Measurements from ENCODE around the gene ZNF282.

- TF ChIP-seq, protein P1, sequence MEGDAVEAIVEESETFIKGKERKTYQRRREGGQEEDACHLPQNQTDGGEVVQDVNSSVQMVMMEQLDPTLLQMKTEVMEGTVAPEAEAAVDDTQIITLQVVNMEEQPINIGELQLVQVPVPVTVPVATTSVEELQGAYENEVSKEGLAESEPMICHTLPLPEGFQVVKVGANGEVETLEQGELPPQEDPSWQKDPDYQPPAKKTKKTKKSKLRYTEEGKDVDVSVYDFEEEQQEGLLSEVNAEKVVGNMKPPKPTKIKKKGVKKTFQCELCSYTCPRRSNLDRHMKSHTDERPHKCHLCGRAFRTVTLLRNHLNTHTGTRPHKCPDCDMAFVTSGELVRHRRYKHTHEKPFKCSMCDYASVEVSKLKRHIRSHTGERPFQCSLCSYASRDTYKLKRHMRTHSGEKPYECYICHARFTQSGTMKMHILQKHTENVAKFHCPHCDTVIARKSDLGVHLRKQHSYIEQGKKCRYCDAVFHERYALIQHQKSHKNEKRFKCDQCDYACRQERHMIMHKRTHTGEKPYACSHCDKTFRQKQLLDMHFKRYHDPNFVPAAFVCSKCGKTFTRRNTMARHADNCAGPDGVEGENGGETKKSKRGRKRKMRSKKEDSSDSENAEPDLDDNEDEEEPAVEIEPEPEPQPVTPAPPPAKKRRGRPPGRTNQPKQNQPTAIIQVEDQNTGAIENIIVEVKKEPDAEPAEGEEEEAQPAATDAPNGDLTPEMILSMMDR (IDR thresholded peaks at IDR 0.05; ENCODE audit: insufficient read depth, low read length, poor library complexity, severe bottlenecking), result no peak
- TF ChIP-seq EZH2phosphoT487 (conservative IDR thresholded peaks at IDR 0.05; ENCODE audit: low read length), result no peak
Measured at GRCh38 chr7:149172534-149172920, 22.8 kb upstream of the ZNF282 start.

Data from SU-DHL-6 (cell line).